Tibial nerve (tissue), 3 donors: Measurements from ENCODE around the gene STXBP6.

Experiments
- POLR2A ChIP-seq, 2 donors: fragments of 450-650 bp; IDR thresholded peaks; one replicate each; pipeline ENCODE4 v1.6.1; 2017; ENCODE audit warnings: antibody characterized with exemption in 2 of 2, mild to moderate bottlenecking in 2 of 2, moderate library complexity in 2 of 2
- TF ChIP-seq, protein P1 (sequence below), 5 experiments: fragments of 200-600 bp in 3 of 5; fragments of 450-650 bp in 2 of 5; sonication (generic) in 3 of 5; IDR thresholded peaks; one replicate each; pipeline ENCODE4 v1.5.1; 2016 to 2019; ENCODE audit warnings: antibody characterized with exemption in 5 of 5, mild to moderate bottlenecking in 3 of 5, moderate library complexity in 2 of 5

- TF ChIP-seq, protein P1, sequence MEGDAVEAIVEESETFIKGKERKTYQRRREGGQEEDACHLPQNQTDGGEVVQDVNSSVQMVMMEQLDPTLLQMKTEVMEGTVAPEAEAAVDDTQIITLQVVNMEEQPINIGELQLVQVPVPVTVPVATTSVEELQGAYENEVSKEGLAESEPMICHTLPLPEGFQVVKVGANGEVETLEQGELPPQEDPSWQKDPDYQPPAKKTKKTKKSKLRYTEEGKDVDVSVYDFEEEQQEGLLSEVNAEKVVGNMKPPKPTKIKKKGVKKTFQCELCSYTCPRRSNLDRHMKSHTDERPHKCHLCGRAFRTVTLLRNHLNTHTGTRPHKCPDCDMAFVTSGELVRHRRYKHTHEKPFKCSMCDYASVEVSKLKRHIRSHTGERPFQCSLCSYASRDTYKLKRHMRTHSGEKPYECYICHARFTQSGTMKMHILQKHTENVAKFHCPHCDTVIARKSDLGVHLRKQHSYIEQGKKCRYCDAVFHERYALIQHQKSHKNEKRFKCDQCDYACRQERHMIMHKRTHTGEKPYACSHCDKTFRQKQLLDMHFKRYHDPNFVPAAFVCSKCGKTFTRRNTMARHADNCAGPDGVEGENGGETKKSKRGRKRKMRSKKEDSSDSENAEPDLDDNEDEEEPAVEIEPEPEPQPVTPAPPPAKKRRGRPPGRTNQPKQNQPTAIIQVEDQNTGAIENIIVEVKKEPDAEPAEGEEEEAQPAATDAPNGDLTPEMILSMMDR (IDR thresholded peaks at IDR 0.05) = no peak
- TF ChIP-seq POLR2A (IDR thresholded peaks at IDR 0.05) = no peak
Observed at GRCh38 chr14:25067600-25067999, 17.7 kb upstream of the STXBP6 start.
